HEK293 (cell line): ENCODE results near the gene AGBL2.

Experiments
- CTCF ChIA-PET: fragments of 350-600 bp; formaldehyde crosslinking; extraction: SDS; loops from one replicate; lab custom pipeline; 2021; ENCODE audit warnings: antibody characterized with exemption; lab: Yijun Ruan, JAX
- POLR2A ChIA-PET: fragments of 300-600 bp; formaldehyde crosslinking; extraction: SDS; loops from one replicate; lab custom pipeline; 2020; ENCODE audit warnings: antibody characterized with exemption, inconsistent platforms; lab: Yijun Ruan, JAX
- H3K27ac ChIP-seq: fragments of 200-500 bp; sonication (Bioruptor generic); 2 replicates; pipeline ENCODE4 v1.5.1; 2014; ENCODE audit warnings: low read depth, low read length, control low read depth, inconsistent platforms; ENCODE audit errors: extremely low read depth
- H3K36me3 ChIP-seq, 2 experiments: fragments of 200-500 bp in 1 of 2; sonication (Bioruptor generic) in 1 of 2; 1 replicate in 1 of 2; 2 replicates in 1 of 2; pipeline ENCODE4 v1.5.1; 2014 to 2017; ENCODE audit warnings: inconsistent platforms in 2 of 2, low read length in 2 of 2; ENCODE audit not compliant: control insufficient read depth in 2 of 2, insufficient read depth in 1 of 2
- H3K4me1 ChIP-seq: fragments of 200-500 bp; sonication (Bioruptor generic); 2 replicates; pipeline ENCODE4 v1.5.1; 2014; ENCODE audit warnings: mild to moderate bottlenecking, low read length, inconsistent platforms; ENCODE audit not compliant: control insufficient read depth, insufficient read depth
- H3K4me3 ChIP-seq: 2 replicates; pipeline ENCODE4 v1.5.1; 2011; ENCODE audit warnings: low read depth, mild to moderate bottlenecking, control low read depth, low read length, moderate library complexity
- H3K9me3 ChIP-seq: fragments of 200-500 bp; sonication (Bioruptor generic); 2 replicates; pipeline ENCODE4 v1.5.1; 2014; ENCODE audit warnings: low read depth, low read length, inconsistent platforms; ENCODE audit not compliant: control insufficient read depth, insufficient read depth
- BCL11B ChIP-seq: fragments of 450-650 bp; formaldehyde crosslinking; IDR thresholded peaks from 2 replicates; pipeline ENCODE4 v1.5.1; 2016; ENCODE audit warnings: low read depth, missing biosample characterization, missing genetic modification characterization
- CTCF ChIP-seq: fragments of 450-650 bp; formaldehyde crosslinking; IDR thresholded peaks from 2 replicates; pipeline ENCODE4 v1.5.1; 2016; ENCODE audit warnings: missing biosample characterization, missing genetic modification characterization
- KLF8 ChIP-seq: fragments of 450-650 bp; formaldehyde crosslinking; IDR thresholded peaks from 2 replicates; pipeline ENCODE4 v1.5.1; 2016; ENCODE audit warnings: missing biosample characterization, missing genetic modification characterization
- YY2 ChIP-seq: fragments of 450-650 bp; formaldehyde crosslinking; IDR thresholded peaks from 2 replicates; pipeline ENCODE4 v1.5.1; 2016; ENCODE audit warnings: missing biosample characterization, missing genetic modification characterization
- ZBTB7A ChIP-seq: fragments of 450-650 bp; formaldehyde crosslinking; IDR thresholded peaks from 2 replicates; pipeline ENCODE4 v1.5.1; 2016; ENCODE audit warnings: low read depth, missing biosample characterization, missing genetic modification characterization
- ZFP69B ChIP-seq: fragments of 450-650 bp; formaldehyde crosslinking; IDR thresholded peaks from 2 replicates; pipeline ENCODE4 v1.5.1; 2016; ENCODE audit warnings: missing biosample characterization, missing genetic modification characterization
- ZNF266 ChIP-seq: fragments of 450-650 bp; formaldehyde crosslinking; IDR thresholded peaks from 2 replicates; pipeline ENCODE4 v1.5.1; 2016; ENCODE audit warnings: missing biosample characterization, missing genetic modification characterization, low read depth
- ZNF311 ChIP-seq: fragments of 450-650 bp; formaldehyde crosslinking; IDR thresholded peaks from 2 replicates; pipeline ENCODE4 v1.5.1; 2017; ENCODE audit warnings: missing biosample characterization, missing genetic modification characterization, borderline replicate concordance
- ZNF558 ChIP-seq: fragments of 450-650 bp; formaldehyde crosslinking; IDR thresholded peaks from 2 replicates; pipeline ENCODE4 v1.5.1; 2016; ENCODE audit warnings: missing biosample characterization, missing genetic modification characterization
- ZNF571 ChIP-seq: fragments of 450-650 bp; formaldehyde crosslinking; IDR thresholded peaks from 2 replicates; pipeline ENCODE4 v1.5.0; 2017; ENCODE audit warnings: missing biosample characterization, missing genetic modification characterization
- ZNF624 ChIP-seq: fragments of 450-650 bp; formaldehyde crosslinking; IDR thresholded peaks from 2 replicates; pipeline ENCODE4 v1.5.1; 2017; ENCODE audit warnings: missing biosample characterization, missing genetic modification characterization
- ZNF626 ChIP-seq: fragments of 450-650 bp; sonication (Bioruptor Pico); formaldehyde crosslinking; IDR thresholded peaks from 2 replicates; pipeline ENCODE4 v1.5.1; 2018; ENCODE audit warnings: missing biosample characterization, missing genetic modification characterization, inconsistent platforms
- ZNF639 ChIP-seq: fragments of 450-650 bp; formaldehyde crosslinking; IDR thresholded peaks from 2 replicates; pipeline ENCODE4 v1.5.1; 2016; ENCODE audit warnings: missing biosample characterization, missing genetic modification characterization
- ZNF670 ChIP-seq: fragments of 450-650 bp; formaldehyde crosslinking; IDR thresholded peaks from 2 replicates; pipeline ENCODE4 v1.5.1; 2016; ENCODE audit warnings: missing biosample characterization, missing genetic modification characterization, low read depth
- ZNF692 ChIP-seq: fragments of 450-650 bp; formaldehyde crosslinking; IDR thresholded peaks from 2 replicates; pipeline ENCODE4 v1.5.1; 2016; ENCODE audit warnings: missing biosample characterization, missing genetic modification characterization
- ZNF704 ChIP-seq: fragments of 450-650 bp; formaldehyde crosslinking; IDR thresholded peaks from 2 replicates; pipeline ENCODE4 v1.5.1; 2016; ENCODE audit warnings: missing biosample characterization, missing genetic modification characterization
- ZNF837 ChIP-seq: fragments of 450-650 bp; formaldehyde crosslinking; IDR thresholded peaks from 2 replicates; pipeline ENCODE4 v1.5.1; 2016; ENCODE audit warnings: missing biosample characterization, missing genetic modification characterization
- ZSCAN23 ChIP-seq: fragments of 450-650 bp; formaldehyde crosslinking; IDR thresholded peaks from 2 replicates; pipeline ENCODE4 v1.5.1; 2016; ENCODE audit warnings: missing biosample characterization, missing genetic modification characterization

Gene AGBL2

GRCh38 chr11:47669856-47670255 is 45.3 kb downstream of the AGBL2 start (continued):
- TF ChIP-seq ZNF639 (tag by site-specific recombination): no peak
- TF ChIP-seq ZBTB7A (tag by site-specific recombination): no peak
- no peak for TF ChIP-seq ZNF624
- TF ChIP-seq ZFP69B (tag by site-specific recombination): no peak
- TF ChIP-seq ZNF670: no peak
- no peak for TF ChIP-seq ZSCAN23 (tag by site-specific recombination)
- TF ChIP-seq YY2: no peak

- Histone ChIP-seq H3K4me3 (no peak overlapping the region), H3K9me3 (no peaks in the 10 kb centered on the region), H3K36me3 (no peaks in the 10 kb centered on the region), H3K27ac (no peak overlapping the region), H3K4me1 (no peaks in the 10 kb centered on the region)
- TF ChIP-seq ZNF837 (tag by site-specific recombination): no peak
- no peak for TF ChIP-seq KLF8 (tag by site-specific recombination)
- no peak for TF ChIP-seq ZNF626 (tag by site-specific recombination)
- TF ChIP-seq ZNF692: no peak
- TF ChIP-seq ZNF311 (tag by site-specific recombination): no peak
- TF ChIP-seq ZNF571: no peak
- no peak for TF ChIP-seq ZNF704 (tag by site-specific recombination)
- ChIA-PET POLR2A (no interaction called here), CTCF (no interaction called here)
Measured at GRCh38 chr11:47668665-47669064, 46.5 kb downstream of the AGBL2 start.

- no peak for TF ChIP-seq BCL11B
- no peak for TF ChIP-seq ZNF558
- no peak for TF ChIP-seq CTCF (tag by site-specific recombination)
- no peak for TF ChIP-seq ZNF266
- H3K9me3 ChIP-seq: no peaks in the 10 kb centered on the region
- CTCF ChIA-PET: no interaction called here
- no peak overlapping the region for H3K4me3 ChIP-seq
- H3K36me3 ChIP-seq: no peaks in the 10 kb centered on the region
- no peak overlapping the region for H3K27ac ChIP-seq
- POLR2A ChIA-PET: no interaction called here
- no peaks in the 10 kb centered on the region for H3K4me1 ChIP-seq
Measured at GRCh38 chr11:47667555-47667954, 47.6 kb downstream of the AGBL2 start.
